Large intestine (tissue), 3 donors: ENCODE results near the gene SAMD5. TPM values are rescaled to one million over a fixed set of nuclear protein-coding genes. Genes with fewer than 3 reads are reported as not detected.
"Not testable (repeated sequence)": the region's sequence is repeated elsewhere in the genome, so short reads cannot be mapped to it uniquely, and the experiment has no call there.

Experiments used
- DNase-seq, 2 donors: peaks; one replicate each; pipeline versions ENCODE4 v3.0.0 to v3.0.0-alpha.2; 2013
- H3K27ac ChIP-seq: one replicate; pipeline ENCODE4 v1.5.1; 2013; ENCODE audit warnings: low read length
- H3K27me3 ChIP-seq: 2 replicates; pipeline ENCODE4 v1.6.1; 2013; ENCODE audit warnings: low read length; ENCODE audit not compliant: control insufficient read depth, insufficient read depth
- H3K36me3 ChIP-seq: 2 replicates; pipeline ENCODE4 v1.6.1; 2013; ENCODE audit warnings: low read length; ENCODE audit not compliant: control insufficient read depth, insufficient read depth
- H3K4me1 ChIP-seq: one replicate; pipeline ENCODE4 v1.6.1; 2013; ENCODE audit warnings: low read length; ENCODE audit not compliant: control insufficient read depth, insufficient read depth
- H3K4me3 ChIP-seq: one replicate; pipeline ENCODE4 v1.5.1; 2013; ENCODE audit warnings: low read length
- H3K9me3 ChIP-seq: one replicate; pipeline ENCODE4 v1.6.1; 2013; ENCODE audit warnings: mild to moderate bottlenecking, low read depth, low read length, moderate library complexity; ENCODE audit not compliant: control insufficient read depth
- whole genome bisulfite sequencing: methylation state at CpG from one replicate; pipeline ENCODE4 v1.1.5; 2013; ENCODE audit warnings: low lambda C conversion rate; ENCODE audit not compliant: insufficient coverage; 5-methylcytosine and 5-hydroxymethylcytosine counted together
- polyA plus RNA-seq: library from polyadenylated mRNA; unstranded; fragments of 120-200 nt; gene quantifications from one replicate; pipeline ENCODE4 v1.2.1, GENCODE V29; 2013

SAMD5 gene
- polyA plus RNA-seq, 1 donor: 32.8 TPM

GRCh38 chr6:147525519-147526209 lies 17.2 kb downstream of the SAMD5 start:
- peaks cover 4% of the 10 kb centered on the region for H3K4me1 ChIP-seq
- no peaks in the 10 kb centered on the region for H3K9me3 ChIP-seq
- peaks cover 6% of the 10 kb centered on the region for H3K36me3 ChIP-seq
- no peak overlapping the region for H3K27ac ChIP-seq
- no peak overlapping the region for H3K4me3 ChIP-seq
- WGBS: no CpG with 5 or more reads among the region's 5 CpGs
- H3K27me3 ChIP-seq: no peaks in the 10 kb centered on the region
- DNase-seq: no peak

- no peak for DNase-seq
- peaks cover 8% of the 10 kb centered on the region for H3K4me1 ChIP-seq
- H3K9me3 ChIP-seq: no peaks in the 10 kb centered on the region
- no CpG with 5 or more reads among the region's 4 CpGs for WGBS
- H3K4me3 ChIP-seq: no peak overlapping the region
- peaks cover 6% of the 10 kb centered on the region for H3K36me3 ChIP-seq
- H3K27ac ChIP-seq: no peak overlapping the region
- H3K27me3 ChIP-seq: no peaks in the 10 kb centered on the region
Measured at GRCh38 chr6:147527197-147527596, 18.7 kb downstream of the SAMD5 start.

GRCh38 chr6:147528511-147529145 lies 20.1 kb downstream of the SAMD5 start:
- H3K27ac ChIP-seq: no peak overlapping the region
- no peak for DNase-seq
- no peak overlapping the region for H3K4me3 ChIP-seq
- H3K36me3 ChIP-seq: peaks cover 6% of the 10 kb centered on the region
- H3K9me3 ChIP-seq: no peaks in the 10 kb centered on the region
- no peaks in the 10 kb centered on the region for H3K27me3 ChIP-seq
- H3K4me1 ChIP-seq: peaks cover 8% of the 10 kb centered on the region

GRCh38 chr6:147530132-147531060 lies 21.9 kb downstream of the SAMD5 start:
- H3K36me3 ChIP-seq: peaks cover 5% of the 10 kb centered on the region
- no peak overlapping the region for H3K27ac ChIP-seq
- 38% methylated on average over 2 of the region's 13 CpGs for WGBS
- no peaks in the 10 kb centered on the region for H3K27me3 ChIP-seq
- no peaks in the 10 kb centered on the region for H3K9me3 ChIP-seq
- peak; percentile 4 to 49 for DNase-seq
- no peak overlapping the region for H3K4me3 ChIP-seq
- peaks cover 8% of the 10 kb centered on the region for H3K4me1 ChIP-seq

- peaks cover 3% of the 10 kb centered on the region for H3K9me3 ChIP-seq
- no peak for DNase-seq
- no peak overlapping the region for H3K4me3 ChIP-seq
- H3K4me1 ChIP-seq: peaks cover 8% of the 10 kb centered on the region
- WGBS: no CpG with 5 or more reads among the region's 2 CpGs
- H3K27me3 ChIP-seq: no peaks in the 10 kb centered on the region
- H3K27ac ChIP-seq: no peak overlapping the region
- H3K36me3 ChIP-seq: no peaks in the 10 kb centered on the region
Measured at GRCh38 chr6:147531321-147531720, 22.8 kb downstream of the SAMD5 start.

GRCh38 chr6:147534116-147534860 lies 25.8 kb downstream of the SAMD5 start:
- Histone ChIP-seq H3K4me1 (peaks cover 8% of the 10 kb centered on the region), H3K27me3 (no peaks in the 10 kb centered on the region), H3K27ac (no peak overlapping the region), H3K36me3 (no peaks in the 10 kb centered on the region), H3K4me3 (no peak overlapping the region), H3K9me3 (peaks cover 8% of the 10 kb centered on the region)
- DNase-seq: no peak
- no CpG with 5 or more reads among the region's 13 CpGs for WGBS

- Histone ChIP-seq H3K36me3 (peaks cover 6% of the 10 kb centered on the region), H3K9me3 (peaks cover 23% of the 10 kb centered on the region), H3K27ac (no peak overlapping the region), H3K4me3 (no peak overlapping the region), H3K4me1 (no peaks in the 10 kb centered on the region), H3K27me3 (no peaks in the 10 kb centered on the region)
- 89% methylated on average over 3 of the region's 6 CpGs for WGBS
- no peak for DNase-seq
Measured at GRCh38 chr6:147538821-147539220, 30.3 kb downstream of the SAMD5 start.

- H3K4me3 ChIP-seq: no peak overlapping the region
- peaks cover 23% of the 10 kb centered on the region for H3K9me3 ChIP-seq
- H3K27me3 ChIP-seq: no peaks in the 10 kb centered on the region
- no peak for DNase-seq
- peaks cover 6% of the 10 kb centered on the region for H3K36me3 ChIP-seq
- WGBS: 74% methylated on average over 2 of the region's 5 CpGs
- H3K4me1 ChIP-seq: no peaks in the 10 kb centered on the region
- no peak overlapping the region for H3K27ac ChIP-seq
Measured at GRCh38 chr6:147540075-147540474, 31.6 kb downstream of the SAMD5 start.

- not testable (repeated sequence) for DNase-seq, H3K27me3 ChIP-seq, H3K27ac ChIP-seq, H3K4me1 ChIP-seq, H3K36me3 ChIP-seq, H3K4me3 ChIP-seq
- WGBS: no CpG with 5 or more reads among the region's 4 CpGs
- peaks cover 17% of the 10 kb centered on the region for H3K9me3 ChIP-seq
Measured at GRCh38 chr6:147542436-147542835, 33.9 kb downstream of the SAMD5 start.

- Histone ChIP-seq H3K36me3 (peaks cover 10% of the 10 kb centered on the region), H3K4me1 (no peaks in the 10 kb centered on the region), H3K9me3 (peaks cover 15% of the 10 kb centered on the region), H3K27ac (no peak overlapping the region), H3K27me3 (no peaks in the 10 kb centered on the region), H3K4me3 (no peak overlapping the region)
- no peak for DNase-seq
- 89% methylated on average over 1 of the region's 2 CpGs for WGBS
Measured at GRCh38 chr6:147544420-147544819, 35.9 kb downstream of the SAMD5 start.
